NCI-H345 (cell line): ENCODE data around the gene FANCF.
A peak's percentile ranks its signal among the peaks of the same experiment; 100 is the strongest.
"Not testable (repeated sequence)": the region's sequence is repeated elsewhere in the genome, so short reads cannot be mapped to it uniquely, and the experiment has no call there.

Experiments
- DNase-seq: peaks from one replicate; lab custom pipeline; 2025; lab: John Stamatoyannopoulos, UW

The FANCF gene, protein sequence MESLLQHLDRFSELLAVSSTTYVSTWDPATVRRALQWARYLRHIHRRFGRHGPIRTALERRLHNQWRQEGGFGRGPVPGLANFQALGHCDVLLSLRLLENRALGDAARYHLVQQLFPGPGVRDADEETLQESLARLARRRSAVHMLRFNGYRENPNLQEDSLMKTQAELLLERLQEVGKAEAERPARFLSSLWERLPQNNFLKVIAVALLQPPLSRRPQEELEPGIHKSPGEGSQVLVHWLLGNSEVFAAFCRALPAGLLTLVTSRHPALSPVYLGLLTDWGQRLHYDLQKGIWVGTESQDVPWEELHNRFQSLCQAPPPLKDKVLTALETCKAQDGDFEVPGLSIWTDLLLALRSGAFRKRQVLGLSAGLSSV

DNA sequence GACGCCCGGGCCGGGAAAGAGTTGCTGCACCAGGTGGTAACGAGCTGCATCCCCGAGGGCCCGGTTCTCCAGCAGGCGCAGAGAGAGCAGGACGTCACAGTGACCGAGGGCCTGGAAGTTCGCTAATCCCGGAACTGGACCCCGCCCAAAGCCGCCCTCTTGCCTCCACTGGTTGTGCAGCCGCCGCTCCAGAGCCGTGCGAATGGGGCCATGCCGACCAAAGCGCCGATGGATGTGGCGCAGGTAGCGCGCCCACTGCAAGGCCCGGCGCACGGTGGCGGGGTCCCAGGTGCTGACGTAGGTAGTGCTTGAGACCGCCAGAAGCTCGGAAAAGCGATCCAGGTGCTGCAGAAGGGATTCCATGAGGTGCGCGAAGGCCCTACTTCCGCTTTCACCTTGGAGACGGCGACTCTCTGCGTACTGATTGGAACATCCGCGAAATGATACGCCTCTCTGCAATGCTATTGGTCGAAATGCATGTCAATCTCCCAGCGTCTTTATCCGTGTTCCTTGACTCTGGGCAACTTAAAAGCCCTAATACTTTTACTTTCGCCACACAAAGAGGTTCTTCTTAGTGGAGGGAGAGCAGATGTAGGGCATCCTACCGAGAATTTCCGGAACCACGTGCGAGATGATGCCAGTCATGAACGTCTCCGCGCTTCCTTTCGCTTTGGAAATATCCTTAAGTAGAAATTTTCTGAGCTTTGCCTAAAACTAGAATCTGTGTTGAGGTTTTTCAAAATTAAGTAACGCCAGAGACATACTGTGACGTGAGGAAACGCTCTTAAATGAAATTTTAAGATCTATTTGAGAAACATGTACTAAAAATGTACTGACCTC lies at the start of gene FANCF:
TSS of gene FANCF (minus strand) at position 376 of the 840 bp plus-strand sequence. CDS start at position 363, 13 bp downstream.
- DNase-seq: peak; percentile 97

- no peak for DNase-seq
Observed at GRCh38 chr11:22674470-22675439, 49.1 kb upstream of the FANCF start.

DNA sequence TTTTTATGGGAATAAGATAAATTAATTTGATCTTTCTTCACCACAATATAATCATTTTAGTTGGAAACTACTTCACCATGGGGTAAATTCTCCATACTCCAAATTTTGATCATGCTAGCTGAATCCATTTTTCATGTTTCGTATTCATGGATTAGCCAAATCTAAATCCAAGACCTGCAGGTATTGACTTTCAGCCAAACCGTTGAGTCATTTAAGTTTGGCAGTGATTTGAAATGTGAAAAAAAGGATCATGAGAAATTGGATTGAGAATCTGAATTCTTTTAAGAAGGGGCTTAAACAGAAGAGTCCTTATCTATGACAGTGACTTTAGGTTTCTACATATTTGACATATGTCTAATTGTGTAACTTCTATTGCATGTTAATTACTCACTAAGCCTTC lies 46.1 kb upstream of the FANCF start:
- no peak for DNase-seq

- peak; percentile 9 for DNase-seq
Observed at GRCh38 chr11:22670830-22671229, 45.2 kb upstream of the FANCF start.

GRCh38 chr11:22669368-22669767 lies 43.7 kb upstream of the FANCF start:
- no peak for DNase-seq

DNA sequence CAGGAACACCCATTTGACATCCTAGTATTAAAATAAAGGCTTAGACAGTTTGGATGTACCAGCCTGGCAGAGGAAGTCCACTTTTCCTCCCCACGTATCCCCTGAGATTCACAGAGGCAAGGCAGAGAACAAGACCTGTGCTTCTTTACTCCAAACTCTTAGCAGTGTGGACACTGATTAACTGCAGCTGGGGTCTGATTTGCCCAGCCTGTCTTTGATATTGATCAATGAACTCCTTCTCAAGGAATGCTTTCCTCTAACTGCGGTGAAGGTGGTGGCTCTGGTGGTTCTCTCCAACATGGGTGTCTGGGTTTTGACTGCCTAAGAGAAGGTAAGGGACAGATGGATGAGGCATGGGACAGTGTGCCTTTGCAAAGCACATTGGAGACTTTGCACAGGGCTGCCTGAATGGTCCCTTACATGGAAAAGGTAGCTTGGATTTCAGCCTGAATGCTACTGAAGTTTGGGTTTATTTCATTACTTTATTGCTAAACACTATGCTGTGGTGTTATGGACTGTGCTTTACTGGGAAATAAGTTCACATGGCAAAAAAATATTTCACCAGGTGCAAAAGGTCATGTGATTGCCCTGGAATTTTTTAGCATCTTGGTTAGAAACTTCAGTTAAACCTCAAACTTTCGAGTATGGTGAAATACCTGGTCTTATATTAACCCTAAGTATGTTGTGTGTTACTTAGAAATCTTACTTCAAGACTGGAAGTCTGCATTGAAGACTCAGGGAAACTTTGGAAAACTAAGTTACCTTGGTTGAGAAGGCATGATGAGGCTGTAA lies 42.6 kb upstream of the FANCF start:
- DNase-seq: no peak

- DNase-seq: peak; percentile 40
Observed at GRCh38 chr11:22666688-22667439, 41.2 kb upstream of the FANCF start.

DNA sequence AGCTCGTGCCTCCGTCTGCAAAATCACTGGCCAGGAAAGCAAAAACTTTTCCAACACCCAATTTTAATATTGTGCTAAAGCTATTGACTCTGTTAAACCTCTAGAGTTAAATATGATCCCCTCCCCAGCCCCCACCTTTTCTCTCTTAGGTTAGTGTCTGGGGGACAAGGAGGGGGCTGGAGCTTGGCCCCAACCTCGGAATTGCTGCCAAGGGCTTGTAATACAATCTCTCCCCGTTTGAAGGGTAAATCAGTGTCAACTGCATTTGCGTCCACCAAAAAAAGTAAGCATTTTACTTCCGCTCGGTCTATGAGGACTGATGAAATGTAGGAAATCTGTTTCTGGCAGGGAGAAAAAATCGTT lies 40.7 kb upstream of the FANCF start, which contains the start of gene GAS2:
TSS of gene GAS2 (plus strand) at position 287 of the 363 bp plus-strand sequence. CDS start 8,259 bp downstream, outside the sequence.
- peak; percentile 17 for DNase-seq

DNA sequence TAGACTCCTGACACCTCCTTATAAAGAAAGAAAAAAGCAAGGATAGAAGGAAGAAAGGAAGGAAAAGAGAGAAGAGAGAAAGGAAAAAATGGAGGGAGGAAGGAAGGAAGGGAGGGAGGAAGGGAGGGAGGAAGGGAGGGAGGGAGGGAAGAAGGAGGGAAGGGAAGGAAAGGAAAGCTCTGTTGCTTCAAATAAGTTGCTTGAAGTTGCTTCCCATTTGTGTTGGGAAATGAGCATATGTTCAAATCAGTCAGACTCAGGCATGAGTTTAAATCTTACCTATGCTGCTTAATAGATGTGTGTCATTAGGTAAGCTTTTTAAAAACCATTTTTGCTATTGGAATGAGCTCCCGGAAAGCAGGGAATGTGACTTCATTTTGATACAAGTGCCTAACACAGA lies 34.2 kb upstream of the FANCF start:
- DNase-seq: no peak

GRCh38 chr11:22657101-22657694 lies 31.6 kb upstream of the FANCF start:
- DNase-seq: no peak

GRCh38 chr11:22656130-22656529 lies 30.5 kb upstream of the FANCF start:
- DNase-seq: no peak

GRCh38 chr11:22652346-22652745 lies 26.7 kb upstream of the FANCF start:
- not testable (repeated sequence) for DNase-seq

- no peak for DNase-seq
Observed at GRCh38 chr11:22641559-22641958, 15.9 kb upstream of the FANCF start.

DNA sequence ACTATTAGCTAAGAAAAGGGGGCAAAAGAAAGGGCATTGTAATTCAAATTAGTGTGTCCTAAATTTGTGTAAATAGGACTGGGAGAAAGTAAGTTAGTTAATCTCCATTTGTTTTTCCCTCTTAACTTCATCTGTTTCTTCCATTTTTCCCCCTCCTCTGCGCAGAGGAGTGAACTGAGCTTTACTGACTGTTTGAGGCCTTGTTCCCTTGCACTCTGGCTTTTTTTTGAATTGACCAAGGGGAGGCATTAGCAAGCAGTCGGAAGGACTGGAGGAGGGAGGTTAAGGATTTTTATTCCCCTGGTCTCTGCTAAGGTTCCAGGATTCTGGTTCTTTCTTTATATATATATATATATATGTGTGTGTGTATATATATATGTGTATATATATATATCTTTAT lies 15.2 kb upstream of the FANCF start:
- no peak for DNase-seq

DNA sequence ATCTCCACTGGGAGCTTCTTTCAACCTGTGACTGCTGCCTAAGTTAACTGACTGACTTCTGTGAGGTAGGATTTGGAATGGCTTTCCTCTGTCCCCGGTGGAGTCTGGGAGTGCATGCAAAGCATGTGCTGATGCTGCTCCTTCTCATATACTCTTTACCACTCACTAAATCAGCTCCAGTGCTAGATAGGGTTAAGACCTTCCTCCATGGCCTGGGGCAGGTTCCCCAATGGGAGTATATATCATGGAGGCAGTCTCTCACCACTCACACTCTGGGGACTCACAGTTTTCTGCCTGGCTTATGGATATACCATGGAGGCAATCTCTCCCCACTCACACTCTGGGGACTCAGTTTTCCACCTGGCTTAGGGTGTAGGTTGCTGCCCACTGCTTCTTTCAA lies 10.1 kb upstream of the FANCF start:
- DNase-seq: no peak

DNA sequence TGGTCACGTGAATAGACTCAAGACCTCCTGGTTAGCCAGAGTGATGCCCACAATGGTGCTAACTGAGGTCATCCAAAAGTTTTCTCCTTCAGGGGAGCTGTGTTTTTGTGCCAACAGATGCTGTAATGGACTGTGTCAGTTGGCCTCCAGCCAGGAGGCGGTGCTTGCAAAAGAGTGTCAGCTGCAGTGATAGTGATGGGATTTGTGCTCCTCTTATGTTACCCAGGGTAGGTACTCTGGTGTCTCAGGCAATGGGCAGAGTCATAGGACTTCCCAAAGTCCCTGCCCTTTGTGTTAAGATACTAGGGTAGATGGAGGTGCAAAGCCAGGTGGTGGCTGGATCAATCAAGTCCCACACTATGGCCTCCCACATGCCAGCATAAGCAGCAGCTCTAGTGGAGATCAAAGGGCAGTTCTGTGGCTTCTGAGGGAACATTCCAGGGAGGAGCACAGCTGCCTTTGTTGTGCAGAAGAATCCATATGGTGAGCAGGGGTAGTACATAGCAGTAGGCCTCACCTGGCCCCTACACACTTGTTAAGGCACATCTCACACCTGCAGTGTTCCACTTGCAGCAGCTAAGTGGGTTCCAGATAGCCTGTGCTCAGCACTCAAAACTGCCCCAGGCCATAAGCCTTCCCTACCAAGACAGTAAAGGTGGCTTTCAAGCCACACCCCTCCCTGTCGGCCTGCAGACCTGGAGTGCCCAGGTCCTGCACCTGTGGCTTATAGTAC lies 9.4 kb upstream of the FANCF start:
- peak; percentile 69 for DNase-seq

DNA sequence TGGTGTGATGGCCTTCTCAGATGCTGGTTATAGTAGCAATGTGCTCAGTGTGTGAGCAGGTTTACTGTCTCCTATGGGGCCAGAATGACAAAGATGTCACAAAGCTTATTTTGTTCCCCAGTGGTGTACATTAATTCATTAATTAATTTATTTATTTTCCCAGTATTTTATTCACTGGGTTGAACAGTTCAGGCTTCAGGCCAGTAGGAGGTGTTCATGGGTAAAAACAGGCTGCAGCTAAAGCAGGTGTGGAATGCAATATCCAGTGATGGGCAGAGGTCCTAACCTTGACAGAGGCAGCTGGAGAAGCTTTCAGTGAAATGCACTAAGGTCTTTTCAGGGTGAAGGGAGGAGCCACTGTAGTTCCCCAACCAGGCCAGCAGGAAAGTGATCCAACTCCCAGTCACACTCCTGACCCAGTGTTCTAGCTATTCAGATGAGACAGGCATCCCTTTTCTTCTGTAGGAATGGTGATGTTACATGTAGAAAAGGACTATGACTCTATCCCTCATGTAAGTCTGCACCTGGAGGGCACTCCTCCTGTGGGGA lies 7.8 kb upstream of the FANCF start:
- no peak for DNase-seq

DNA sequence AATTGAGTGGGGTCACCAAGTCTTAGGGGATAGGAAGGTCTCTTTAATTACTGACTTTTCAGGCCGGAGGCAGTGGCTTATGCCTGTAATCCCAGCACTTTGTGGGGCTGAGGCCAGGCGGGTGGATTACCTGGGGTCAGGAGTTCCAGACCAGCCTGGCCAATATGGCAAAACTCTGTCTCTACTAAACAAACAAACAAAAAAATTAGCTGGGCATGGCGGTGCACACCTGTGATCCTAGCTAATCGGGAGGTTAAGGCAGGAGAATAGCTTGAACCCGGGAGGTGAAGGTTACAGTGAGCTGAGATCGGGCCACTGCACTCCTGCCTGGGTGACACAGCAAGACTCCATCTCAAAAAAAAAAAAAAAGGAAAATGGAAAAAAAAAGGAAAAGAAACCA lies 1.8 kb upstream of the FANCF start:
- no peak for DNase-seq
